GM18861 (cell line): ENCODE data around the gene ARMC3.
"Not testable (repeated sequence)": the region's sequence is repeated elsewhere in the genome, so short reads cannot be mapped to it uniquely, and the experiment has no call there.

Experiments used
- ATAC-seq: cut with Tn5 transposase; IDR thresholded peaks from one replicate; pipeline ENCODE4 v1.9.1; 2021; ENCODE audit not compliant: unreplicated experiment

The ARMC3 gene

GRCh38 chr10:23038172-23038571, 110.3 kb downstream of the ARMC3 start:
- no peak for ATAC-seq

GRCh38 chr10:23040002-23040401, 112.1 kb downstream of the ARMC3 start:
- ATAC-seq: no peak

GRCh38 chr10:23046027-23046426, 118.2 kb downstream of the ARMC3 start:
- ATAC-seq: no peak

GRCh38 chr10:23047201-23048050, 119.6 kb downstream of the ARMC3 start:
- no peak for ATAC-seq

GRCh38 chr10:23048191-23048590, 120.3 kb downstream of the ARMC3 start:
- no peak for ATAC-seq

GRCh38 chr10:23051278-23051677, 123.4 kb downstream of the ARMC3 start:
- no peak for ATAC-seq

- ATAC-seq: no peak
Measured at GRCh38 chr10:23051855-23052331, 124.0 kb downstream of the ARMC3 start.

GRCh38 chr10:23053036-23053435, 125.2 kb downstream of the ARMC3 start:
- ATAC-seq: no peak

GRCh38 chr10:23055424-23056185, 127.8 kb downstream of the ARMC3 start:
- no peak for ATAC-seq

- no peak for ATAC-seq
Measured at GRCh38 chr10:23056186-23056579, 128.3 kb downstream of the ARMC3 start.

- no peak for ATAC-seq
Measured at GRCh38 chr10:23058366-23058765, 130.5 kb downstream of the ARMC3 start.

- no peak for ATAC-seq
Measured at GRCh38 chr10:23060918-23061317, 133.1 kb downstream of the ARMC3 start.

GRCh38 chr10:23063045-23063972, 135.5 kb downstream of the ARMC3 start:
- no peak for ATAC-seq

- no peak for ATAC-seq
Measured at GRCh38 chr10:23063973-23064812, 136.3 kb downstream of the ARMC3 start.

GRCh38 chr10:23064813-23065114, 136.9 kb downstream of the ARMC3 start:
- ATAC-seq: not testable (repeated sequence)

GRCh38 chr10:23065181-23065948, 137.5 kb downstream of the ARMC3 start:
- no peak for ATAC-seq

- ATAC-seq: no peak
Measured at GRCh38 chr10:23067337-23067736, 139.5 kb downstream of the ARMC3 start.

- peak; percentile 53 for ATAC-seq
Measured at GRCh38 chr10:23067939-23068775, 140.3 kb downstream of the ARMC3 start.
